ENCODE results near the gene DSCAML1. TPM values are rescaled to one million over a fixed set of nuclear protein-coding genes. Genes with fewer than 3 reads are reported as not detected.

DSCAML1 gene
- polyA plus RNA-seq, 3 donors, result 2.4 to 4.0 (median 2.9) TPM

DNA sequence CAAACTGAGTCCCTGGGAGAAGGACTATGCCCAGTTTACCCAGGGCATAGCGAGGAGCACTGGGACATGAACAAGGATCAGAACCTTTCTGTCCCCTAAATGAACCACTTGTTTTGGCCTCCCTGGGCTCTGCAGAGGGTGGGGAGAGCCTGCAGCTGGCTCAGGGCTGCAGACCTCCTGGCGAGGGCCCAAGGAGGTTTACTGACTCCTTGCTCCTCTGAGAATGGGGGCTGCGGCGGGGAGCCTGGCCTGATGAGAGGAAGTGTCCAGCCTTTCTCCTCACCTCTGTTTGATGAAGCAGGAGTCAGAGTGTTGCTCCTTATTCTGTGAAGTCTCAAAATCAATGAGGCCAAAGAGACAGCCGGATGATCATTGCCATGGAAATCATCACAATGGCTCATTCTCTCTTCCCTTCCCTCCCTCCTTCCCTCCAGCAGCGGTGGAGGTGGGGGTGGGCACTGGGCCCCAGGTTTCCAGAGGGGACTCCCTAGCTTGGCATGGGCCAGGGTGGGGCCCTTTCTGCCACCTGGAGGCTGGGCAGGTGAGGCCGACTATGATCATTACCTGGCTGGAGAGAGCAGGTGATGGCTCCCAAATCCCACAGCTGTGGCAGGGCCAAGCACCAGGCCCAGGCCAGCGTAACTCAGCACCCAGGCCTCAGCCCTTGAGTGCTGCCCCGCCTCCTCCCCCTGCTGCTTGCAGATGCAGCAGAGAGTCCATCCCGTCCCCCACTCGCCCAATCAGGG lies 299.6 kb downstream of the DSCAML1 start:
- DNase-seq, result no peak

DNA sequence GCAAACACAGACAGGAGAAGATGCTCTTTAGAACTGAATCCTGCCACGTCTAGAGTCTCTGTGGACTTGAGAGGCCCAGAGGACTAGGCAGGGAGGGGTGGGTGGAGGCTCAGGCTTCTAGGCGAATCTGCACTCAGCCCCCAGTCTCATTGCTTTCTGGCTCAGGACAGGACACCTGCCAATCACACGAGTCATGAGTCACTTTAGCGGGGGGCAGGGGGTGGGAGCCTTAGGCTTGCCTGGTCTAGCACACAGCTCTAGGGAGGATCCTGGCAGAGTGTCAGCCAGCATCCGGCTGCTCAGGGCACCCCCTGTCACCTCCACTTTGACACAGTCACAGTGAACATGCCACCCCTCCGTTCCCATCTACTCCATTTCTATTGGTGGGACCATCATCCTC lies 301.7 kb downstream of the DSCAML1 start:
- no peak for DNase-seq

DNA sequence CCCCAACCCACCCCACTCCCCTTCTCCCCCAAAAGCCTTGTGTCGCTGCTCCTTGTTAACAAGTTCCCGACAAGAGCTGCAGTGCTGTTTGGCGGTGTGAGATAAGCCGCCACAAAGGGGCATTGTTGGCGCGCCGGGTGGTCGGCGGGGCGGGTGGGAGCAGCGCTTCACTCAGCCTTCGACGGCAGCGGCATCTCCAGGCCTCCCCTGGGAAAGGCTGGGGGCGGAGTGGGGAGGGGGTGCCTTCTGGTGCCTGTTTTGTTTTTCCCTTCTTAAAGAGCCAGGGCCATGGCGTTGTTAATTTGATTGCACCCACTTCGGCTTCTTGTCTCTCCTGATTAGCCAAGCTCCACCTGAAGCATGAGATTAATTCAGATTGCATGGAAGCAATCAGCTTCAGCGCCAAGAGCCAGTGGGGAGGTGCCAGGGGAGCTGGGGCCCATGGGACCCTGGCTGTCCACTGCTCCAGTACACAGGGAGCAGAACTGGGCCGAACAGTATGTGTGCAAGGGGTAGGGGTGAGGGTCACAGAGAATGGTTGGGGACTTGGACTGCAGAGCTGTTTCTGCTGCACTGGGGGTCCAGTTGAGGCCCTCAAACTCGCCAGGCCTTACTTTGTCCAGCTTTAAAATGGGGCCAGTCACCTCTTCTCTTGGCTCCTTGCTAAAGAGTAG lies 304.3 kb downstream of the DSCAML1 start:
- DNase-seq, result peak; percentile 29

DNA sequence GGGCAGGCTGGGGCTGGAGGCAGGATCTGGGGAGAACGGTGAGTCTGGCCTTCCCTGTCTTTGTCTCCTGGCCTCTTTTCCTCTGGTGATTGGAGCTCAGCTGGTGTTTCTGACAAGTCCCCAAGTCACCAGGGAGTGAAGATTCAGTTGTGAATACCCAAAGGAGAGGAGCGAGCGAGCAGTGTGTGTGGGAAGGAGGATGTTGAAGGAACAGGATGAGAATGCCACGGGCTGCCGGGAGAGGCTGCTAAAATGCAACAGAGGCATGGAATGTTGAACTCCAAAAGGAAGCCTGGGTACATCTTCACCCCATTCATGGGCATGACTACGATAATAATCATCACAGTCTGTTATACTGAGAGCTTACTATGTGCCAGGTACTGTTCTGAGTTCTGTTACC lies 306.1 kb downstream of the DSCAML1 start:
- no peak for DNase-seq

DNA sequence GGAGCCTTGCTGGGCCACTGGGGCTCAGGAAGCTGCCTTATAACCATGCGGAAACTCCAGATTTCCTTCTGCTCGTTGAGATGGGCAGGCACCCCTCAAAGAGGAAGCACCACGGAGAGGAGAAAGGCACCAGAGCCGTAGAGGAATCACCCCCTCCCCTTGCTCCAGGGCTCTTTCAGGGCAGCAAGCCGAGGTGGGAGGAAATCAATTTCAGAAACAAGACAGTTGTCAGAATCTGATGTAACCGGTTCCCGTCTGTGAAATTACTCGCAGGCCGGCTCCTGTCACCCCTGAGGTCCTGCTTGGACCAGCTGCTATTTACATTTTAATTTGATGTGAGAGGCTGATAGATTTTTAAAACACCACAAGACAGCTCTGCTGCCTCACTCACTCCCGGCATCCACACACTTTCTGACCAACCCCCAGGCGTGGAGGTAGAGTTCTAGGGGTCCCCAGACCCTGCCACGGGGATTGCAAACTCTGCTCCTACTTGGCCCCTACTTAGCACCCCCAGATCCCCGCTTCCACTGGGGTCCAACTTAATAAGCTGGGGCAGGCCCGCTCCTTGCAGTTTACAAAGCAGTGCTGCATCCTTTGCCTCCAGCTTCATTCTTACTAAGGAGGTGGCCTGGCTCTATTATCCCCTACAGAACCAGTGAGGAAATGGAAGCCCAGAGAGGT lies 306.9 kb downstream of the DSCAML1 start:
- peak; percentile 12 for DNase-seq

DNA sequence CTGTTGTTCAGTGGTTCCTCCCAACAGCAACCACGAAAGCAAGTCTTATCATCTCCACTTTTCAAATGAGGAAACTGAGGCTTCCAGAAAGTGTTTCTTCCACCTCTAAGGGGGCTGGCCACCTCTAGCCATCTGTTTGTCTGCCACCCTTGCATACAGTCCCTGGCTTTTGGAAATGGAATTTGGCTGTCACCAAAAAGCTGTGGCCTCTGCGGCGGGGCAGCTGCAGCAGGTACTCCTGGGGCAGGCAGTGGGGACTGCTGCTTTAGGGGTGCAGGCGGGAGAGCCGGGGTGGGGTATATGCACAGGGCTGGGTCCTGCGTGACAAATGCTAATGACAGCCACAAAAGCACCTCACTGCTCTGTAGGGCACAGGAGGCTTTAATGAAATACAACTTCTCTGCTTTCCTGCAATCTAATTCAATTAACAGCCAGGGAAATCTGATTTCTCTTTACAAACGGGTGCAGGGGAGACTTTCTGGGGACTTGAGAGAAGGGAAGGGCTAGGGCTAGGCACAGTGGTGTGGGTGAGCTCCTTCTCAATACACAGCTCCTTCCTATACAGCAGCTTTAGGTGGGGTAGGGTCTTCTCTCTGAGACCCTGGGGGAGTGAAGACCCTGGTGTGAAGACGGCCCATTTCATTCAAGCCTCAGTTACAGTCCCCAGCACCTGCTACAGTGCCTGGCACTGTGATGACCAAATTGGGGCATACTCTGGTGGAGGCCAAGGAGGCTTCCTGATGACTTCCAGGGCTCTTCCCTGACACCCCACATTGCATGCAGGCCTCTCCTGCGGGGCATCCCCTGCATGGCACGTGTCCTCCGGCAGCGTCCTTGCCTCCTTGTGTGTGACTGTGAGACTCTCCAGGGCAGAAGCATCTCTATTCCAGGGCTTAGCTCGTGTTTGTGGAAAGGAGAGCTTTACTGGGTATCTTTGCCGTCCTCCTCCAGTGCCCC lies 307.7 kb downstream of the DSCAML1 start:
- DNase-seq, result no peak

DNA sequence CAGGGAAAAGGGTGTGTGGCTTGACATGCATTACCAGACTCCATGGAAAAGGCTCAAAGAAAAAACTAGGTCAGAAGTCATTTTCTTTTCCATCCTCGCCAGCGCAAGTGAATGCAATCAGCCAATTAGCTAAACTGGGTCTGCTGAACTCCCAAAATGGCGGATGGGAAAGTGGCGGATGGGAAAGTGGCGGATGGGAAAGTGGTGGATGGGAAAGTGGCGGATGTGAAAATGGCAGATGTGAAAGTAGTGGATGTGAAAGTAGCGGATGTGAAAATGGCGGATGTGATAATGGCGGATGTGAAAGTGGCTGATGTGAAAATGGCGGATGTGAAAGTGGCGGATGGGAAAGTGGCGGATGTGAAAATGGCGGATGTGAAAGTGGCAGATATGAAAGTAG lies 311.0 kb downstream of the DSCAML1 start:
- DNase-seq, result no peak

DNA sequence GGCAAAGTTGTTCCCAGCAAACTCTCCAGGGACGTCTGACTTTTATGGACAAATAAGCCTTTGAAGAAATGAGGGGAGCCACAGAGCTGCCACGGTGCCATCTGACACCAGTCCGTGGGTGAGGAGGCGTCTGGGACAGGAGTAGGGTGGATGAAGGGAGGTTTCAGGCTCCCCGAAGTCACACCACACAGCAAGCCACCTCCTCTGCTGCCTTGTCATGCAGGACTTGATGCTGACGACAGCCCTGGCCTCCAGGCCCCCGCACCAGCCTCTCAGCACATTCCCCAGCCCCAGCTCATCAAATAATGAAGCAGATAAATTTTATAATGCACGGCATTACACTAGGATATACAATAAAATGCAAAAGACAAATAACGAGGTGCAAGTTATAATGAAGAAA lies 312.9 kb downstream of the DSCAML1 start:
- DNase-seq, result peak; percentile 17

DNA sequence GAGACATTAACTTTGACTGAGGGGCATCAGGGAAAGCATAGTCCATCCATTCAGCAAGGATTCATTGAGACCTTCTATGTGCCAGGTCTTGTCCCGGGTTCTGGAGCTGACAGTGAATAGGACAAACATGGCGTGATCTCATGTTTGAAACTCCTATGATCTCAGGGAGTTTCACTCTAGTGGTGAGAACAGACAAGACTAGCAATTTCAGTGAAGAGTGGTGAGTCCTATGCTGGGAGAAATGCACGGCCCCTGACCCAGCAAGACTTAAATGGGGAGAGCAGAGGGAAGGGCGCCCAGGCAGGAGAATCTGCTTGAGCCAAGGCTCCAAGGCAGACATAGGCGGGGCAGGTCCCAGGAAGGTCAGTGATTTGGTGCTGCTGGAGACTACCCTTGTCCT lies 313.6 kb downstream of the DSCAML1 start:
- DNase-seq, result no peak

DNA sequence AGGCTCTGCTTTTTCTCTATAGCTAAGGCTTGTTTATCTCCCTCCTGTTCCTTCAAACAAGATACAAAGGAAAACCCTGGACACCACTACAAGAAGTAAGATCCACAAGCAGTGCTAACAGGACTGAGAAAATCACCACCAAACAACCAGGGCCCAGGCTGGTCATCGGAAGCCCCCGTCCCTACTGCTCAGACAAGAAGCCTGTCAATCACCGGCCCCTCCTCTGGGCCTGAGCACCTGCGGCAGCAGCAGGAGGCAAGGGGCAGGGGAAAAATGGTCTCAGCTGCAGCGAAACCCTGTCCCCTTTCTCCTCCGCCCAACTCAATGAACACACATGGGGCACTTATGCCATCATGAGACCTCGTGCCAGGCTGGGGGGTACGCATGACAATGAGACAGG lies 314.1 kb downstream of the DSCAML1 start:
- no peak for DNase-seq

DNA sequence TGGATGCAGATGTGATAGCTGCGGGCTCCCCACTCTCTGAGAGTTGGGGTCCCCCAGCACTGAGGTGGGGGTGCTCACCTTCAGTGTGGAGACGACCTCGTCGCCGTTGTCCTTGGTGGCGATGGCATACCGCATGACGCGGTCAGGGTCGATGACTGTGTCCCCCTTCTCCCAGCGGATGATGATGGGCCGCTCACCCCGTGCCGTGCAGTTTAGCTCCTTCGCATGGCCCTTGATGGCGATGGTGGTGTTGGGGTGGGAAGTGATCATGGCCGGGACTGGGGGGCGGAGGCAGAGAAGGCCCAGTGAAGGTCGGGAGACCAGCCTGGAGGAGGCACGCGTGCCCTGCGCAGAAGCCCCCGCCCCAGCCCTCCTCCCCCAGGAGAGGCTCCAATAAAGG lies 315.1 kb downstream of the DSCAML1 start:
- DNase-seq, result no peak

DNA sequence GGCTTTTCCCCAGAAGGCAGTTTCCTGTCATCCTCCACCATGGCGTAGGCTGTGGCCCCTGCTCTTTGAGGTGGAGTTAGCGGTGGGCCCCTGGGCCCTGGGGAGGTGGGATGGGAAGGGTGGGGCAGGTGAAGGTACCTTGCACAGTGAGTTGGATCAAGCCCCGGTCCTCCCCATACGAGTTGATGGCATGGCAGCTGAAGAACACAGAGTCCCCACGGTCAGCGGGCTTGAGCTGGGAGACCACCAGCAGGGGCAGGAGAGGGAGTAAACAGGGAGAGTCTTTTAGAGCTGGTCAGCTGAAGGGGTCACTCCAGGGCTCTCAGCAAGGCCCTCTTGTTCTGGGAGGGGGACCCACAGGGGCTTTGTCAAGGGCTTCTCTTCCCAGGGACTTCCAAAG lies 316.0 kb downstream of the DSCAML1 start:
- no peak for DNase-seq

DNA sequence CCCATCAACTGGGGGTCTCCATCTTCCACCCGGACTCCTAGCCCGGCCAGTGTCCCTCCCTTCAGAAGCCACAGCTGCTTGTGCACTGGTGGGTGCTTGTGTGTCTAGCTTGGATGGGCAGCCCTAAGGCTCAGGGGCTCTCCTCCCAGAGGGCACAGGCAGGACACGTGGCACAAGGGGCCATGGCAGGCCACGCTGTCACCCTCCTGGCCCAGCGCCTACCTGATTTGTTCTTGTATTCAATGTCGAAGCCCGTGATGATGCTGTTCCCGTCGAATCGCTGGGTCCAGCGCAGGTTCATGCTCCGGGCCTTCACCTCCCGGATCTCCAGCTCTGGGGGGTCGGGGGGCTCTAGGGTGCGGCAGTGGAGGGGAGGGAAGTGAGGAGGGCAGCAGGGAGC lies 316.8 kb downstream of the DSCAML1 start:
- no peak for DNase-seq

DNA sequence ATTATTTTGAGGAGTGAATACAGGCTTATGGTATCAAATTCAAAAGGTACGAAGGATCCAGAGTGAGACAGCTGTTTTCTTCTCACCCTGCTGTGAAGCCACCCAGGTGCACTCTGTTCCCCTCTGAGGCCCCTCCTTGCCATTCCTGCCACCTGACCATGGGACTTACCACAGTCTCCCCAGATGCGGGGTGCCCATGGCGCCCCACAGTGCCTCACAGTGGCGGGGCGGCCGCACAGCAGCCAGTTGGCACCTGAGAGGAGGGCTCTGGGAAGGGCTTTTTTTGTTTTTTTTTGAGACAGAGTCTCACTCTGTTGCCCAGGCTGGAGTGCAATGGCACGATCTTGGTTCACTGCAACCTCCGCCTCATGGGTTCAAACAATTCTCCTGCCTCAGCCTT lies 317.6 kb downstream of the DSCAML1 start:
- DNase-seq, result no peak

DNA sequence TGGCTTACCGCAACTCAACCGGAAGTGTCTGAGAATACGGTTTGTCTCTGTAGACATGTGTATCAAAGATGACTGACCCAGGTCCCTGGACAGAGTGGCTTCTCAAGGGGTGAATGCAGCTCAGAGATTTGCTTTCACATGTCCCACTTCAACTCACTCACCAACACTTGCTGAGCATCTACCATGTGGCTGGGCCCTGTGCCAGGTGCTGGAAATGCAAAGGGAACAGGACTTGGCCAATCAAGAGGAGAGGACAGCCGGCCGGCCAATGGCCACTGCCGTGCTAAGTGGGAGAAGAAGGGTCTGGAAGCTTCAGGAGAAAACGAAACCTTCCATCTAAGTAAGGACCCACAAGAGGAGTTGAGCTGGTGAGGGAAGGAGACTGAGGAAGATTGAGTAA lies 318.1 kb downstream of the DSCAML1 start:
- DNase-seq, result no peak

DNA sequence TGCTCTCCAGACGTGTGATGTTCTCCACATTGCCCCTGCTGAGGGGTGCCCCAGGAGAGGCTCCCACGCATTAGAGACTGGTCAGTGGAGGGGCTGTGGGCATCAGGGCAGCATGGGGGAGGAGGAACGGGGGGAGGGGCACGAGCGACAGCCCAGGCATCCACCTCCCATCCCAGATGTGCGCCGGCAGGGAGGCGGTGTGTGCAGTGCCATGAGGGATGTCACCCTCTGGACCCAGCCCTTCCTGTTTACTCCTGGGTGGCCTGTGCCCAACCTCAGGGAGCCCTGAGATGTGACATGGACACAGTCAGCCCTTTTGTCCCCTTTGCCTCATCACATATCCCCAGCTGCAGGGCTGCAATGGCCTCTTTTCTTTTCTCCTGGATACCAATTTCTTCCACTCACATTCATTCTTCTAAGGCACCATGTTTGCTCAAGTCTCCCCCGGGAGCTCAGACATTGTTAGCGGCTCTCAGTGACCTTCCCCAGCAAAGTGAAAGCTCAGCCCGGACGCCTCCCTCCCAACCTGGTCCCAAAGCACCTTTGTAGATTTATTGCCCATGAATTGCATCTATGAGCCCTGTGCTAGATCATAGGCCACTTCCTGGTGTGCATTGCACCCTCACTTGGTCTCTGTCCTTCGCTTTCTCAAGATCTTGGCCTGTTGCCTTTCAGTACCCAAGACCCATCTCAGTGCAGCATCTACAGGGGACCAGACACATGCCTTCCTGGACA lies 318.7 kb downstream of the DSCAML1 start:
- DNase-seq, result no peak

DNA sequence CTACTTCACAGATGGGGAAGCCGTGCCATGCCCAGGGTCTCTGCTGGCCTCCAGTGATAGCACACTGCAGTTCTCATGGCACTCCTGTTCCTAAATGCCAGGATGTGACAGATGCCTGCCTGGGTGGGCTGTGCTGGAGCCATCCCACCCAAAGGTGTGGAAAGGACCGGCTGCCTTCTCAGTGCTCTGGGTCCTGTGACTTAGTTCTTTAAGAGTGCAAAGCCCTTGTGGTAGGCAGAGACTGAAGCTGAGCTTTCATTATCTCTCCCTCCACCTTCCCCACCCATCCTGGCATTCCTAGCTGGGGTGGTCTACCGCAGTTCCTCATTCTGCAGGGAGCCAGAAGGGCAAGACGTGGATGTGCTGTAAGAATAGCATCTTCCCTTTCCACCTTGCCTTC lies 319.3 kb downstream of the DSCAML1 start:
- no peak for DNase-seq

DNA sequence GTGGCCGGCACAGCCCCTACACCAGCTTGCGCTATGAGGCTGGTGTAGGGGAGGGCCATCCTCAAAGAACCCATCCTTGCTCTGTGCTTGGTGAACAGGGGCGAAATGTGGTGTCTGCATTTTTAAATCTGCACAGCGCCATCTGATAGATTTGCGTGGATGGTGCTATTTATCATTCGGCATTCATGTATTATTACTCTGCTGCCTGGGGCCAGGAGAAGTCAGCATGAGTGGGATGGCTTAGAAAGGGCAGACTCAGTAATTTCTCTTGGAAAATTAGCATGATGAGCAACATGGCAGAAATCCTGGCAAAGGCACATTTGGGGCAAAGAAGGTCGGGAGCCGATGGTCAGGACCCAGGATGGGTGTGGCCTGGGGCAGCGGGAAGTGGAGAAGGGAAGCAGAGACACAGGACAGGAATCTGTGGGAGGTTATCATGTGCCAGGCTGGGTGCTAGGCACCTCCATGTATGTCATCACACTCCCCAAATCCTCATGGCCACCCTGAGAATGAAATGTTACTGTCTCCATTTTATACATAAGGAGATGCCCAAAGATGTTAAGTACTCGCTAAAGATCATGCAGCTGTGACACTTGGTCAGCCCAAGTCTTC lies 320.4 kb downstream of the DSCAML1 start:
- DNase-seq, result no peak

DNA sequence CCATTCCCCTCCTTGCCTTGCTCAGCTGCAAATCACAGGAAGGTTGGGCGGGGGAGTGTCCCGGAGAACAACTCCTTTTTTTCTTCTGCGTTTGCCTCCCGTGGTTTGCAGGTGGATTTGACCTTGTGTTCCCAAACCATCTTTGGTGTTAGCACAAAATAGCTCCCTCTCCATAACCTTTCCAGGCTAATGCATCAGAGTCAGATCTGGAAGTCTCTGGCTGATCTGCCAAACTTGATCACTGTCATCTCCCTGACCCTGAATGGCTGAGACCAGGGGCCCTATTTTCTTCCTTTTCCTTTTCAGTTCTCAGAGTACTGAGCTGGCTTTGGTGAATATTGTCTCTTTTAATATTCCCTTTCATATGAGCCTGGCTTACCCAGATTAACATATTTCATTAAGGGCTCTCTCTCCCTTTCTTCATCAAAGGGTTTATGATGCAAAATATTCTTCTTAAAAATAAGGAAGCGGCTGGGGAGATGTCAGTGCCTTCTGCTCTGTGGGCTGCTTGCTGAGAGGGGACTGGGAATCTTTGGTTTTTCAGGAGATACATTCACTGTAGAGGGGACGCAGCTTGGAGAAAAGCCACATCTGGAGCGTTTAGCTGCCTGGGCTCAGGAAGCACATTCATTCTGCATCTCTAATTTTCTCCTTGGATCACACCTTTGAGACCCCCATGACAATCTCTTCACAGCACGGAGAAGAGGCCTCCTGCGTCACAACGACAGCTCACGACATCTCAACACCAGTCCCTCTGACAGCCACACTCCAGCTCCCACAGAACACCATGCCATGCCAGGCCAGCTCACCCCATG lies 321.1 kb downstream of the DSCAML1 start:
- DNase-seq, result no peak

All from renal pelvis (tissue), 4 donors.